NCI-H2196 (cell line): ENCODE data around the gene BTBD2.

Source experiments
- DNase-seq: peaks from one replicate; lab custom pipeline; 2025; ENCODE audit not compliant: unreplicated experiment; lab: John Stamatoyannopoulos, UW

BTBD2 gene

GRCh38 chr19:1968279-1969175 lies 47.0 kb downstream of the BTBD2 start:
- DNase-seq = no peak

GRCh38 chr19:1967087-1967608 lies 48.4 kb downstream of the BTBD2 start:
- no peak for DNase-seq

- no peak for DNase-seq
Measured at GRCh38 chr19:1962674-1963073, 52.8 kb downstream of the BTBD2 start.

GRCh38 chr19:1961000-1961883 lies 54.3 kb downstream of the BTBD2 start:
- no peak for DNase-seq

- no peak for DNase-seq
Measured at GRCh38 chr19:1959928-1960589, 55.5 kb downstream of the BTBD2 start.

GRCh38 chr19:1957562-1958248 lies 57.8 kb downstream of the BTBD2 start:
- DNase-seq = no peak

- no peak for DNase-seq
Measured at GRCh38 chr19:1956868-1957492, 58.5 kb downstream of the BTBD2 start.

- DNase-seq = no peak
Measured at GRCh38 chr19:1956122-1956494, 59.4 kb downstream of the BTBD2 start.

GRCh38 chr19:1955171-1956121 lies 60.1 kb downstream of the BTBD2 start:
- no peak for DNase-seq

- DNase-seq = no peak
Measured at GRCh38 chr19:1954532-1954933, 61.0 kb downstream of the BTBD2 start.

- no peak for DNase-seq
Measured at GRCh38 chr19:1953441-1954094, 61.9 kb downstream of the BTBD2 start.

- DNase-seq = no peak
Measured at GRCh38 chr19:1953037-1953436, 62.5 kb downstream of the BTBD2 start.

GRCh38 chr19:1952635-1953034 lies 62.9 kb downstream of the BTBD2 start:
- no peak for DNase-seq

GRCh38 chr19:1950640-1951039 lies 64.9 kb downstream of the BTBD2 start:
- no peak for DNase-seq

GRCh38 chr19:1949304-1950101 lies 66.0 kb downstream of the BTBD2 start:
- no peak for DNase-seq

- no peak for DNase-seq
Measured at GRCh38 chr19:1947651-1948209, 67.8 kb downstream of the BTBD2 start.

- DNase-seq = peak; percentile 35
Measured at GRCh38 chr19:1945899-1946298, 69.6 kb downstream of the BTBD2 start.
